PC-3 (cell line): ENCODE results near the gene SYT9.

Source experiments
- EZH2phosphoT487 ChIP-seq: fragments of 300-600 bp; sonication (generic); IDR thresholded peaks from 2 replicates; pipeline ENCODE4 v1.6.1; 2018; ENCODE audit warnings: mild to moderate bottlenecking, antibody characterized with exemption, low read length, borderline replicate concordance
- TF ChIP-seq, protein P1 (sequence below): fragments of 300-600 bp; sonication (generic); conservative IDR thresholded peaks from 2 replicates; pipeline ENCODE4 v1.5.1; 2017; ENCODE audit warnings: antibody characterized with exemption, low read depth, mild to moderate bottlenecking, low read length

DNA sequence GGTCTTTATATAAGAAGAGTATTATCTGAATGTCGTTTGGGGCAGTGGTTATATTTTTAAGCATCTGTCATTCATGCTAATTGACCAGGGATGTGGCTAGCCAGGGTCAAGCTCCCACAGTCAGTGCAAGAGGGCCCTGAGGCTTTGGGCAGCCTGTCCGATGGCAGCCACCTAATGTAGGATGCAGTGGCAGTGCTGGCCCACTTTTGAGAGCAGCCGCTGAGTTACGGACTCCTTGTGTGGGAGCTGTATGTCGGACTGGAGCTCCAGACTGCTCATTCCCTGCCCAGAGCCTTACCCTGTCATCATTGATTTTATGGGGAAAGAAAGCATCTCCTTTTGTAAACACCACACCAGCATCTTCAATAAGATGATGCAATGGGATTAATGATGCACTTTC lies 99.5 kb downstream of the SYT9 start:
- TF ChIP-seq, protein P1, sequence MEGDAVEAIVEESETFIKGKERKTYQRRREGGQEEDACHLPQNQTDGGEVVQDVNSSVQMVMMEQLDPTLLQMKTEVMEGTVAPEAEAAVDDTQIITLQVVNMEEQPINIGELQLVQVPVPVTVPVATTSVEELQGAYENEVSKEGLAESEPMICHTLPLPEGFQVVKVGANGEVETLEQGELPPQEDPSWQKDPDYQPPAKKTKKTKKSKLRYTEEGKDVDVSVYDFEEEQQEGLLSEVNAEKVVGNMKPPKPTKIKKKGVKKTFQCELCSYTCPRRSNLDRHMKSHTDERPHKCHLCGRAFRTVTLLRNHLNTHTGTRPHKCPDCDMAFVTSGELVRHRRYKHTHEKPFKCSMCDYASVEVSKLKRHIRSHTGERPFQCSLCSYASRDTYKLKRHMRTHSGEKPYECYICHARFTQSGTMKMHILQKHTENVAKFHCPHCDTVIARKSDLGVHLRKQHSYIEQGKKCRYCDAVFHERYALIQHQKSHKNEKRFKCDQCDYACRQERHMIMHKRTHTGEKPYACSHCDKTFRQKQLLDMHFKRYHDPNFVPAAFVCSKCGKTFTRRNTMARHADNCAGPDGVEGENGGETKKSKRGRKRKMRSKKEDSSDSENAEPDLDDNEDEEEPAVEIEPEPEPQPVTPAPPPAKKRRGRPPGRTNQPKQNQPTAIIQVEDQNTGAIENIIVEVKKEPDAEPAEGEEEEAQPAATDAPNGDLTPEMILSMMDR = no peak
- TF ChIP-seq EZH2phosphoT487 = no peak
